A673 (cell line): ENCODE data around the gene TXNDC16. TPM values are rescaled to one million over a fixed set of nuclear protein-coding genes. Genes with fewer than 3 reads are reported as not detected.
A peak's percentile ranks its signal among the peaks of the same experiment; 100 is the strongest.

Experiments
- BruUV-seq: library from RNA; stranded (reverse); fragments of 400-500 nt; replicated peaks from 2 replicates; lab custom pipeline; 2021; lab: Mats Ljungman, UMichigan
- CTCF ChIA-PET: fragments of 300-600 bp; sonication (Branson Sonifier 250); formaldehyde crosslinking; loops from one replicate; lab custom pipeline; 2022; ENCODE audit warnings: antibody characterized with exemption; lab: Charles Lee
- POLR2A ChIA-PET: fragments of 300-600 bp; sonication (Branson Sonifier 250); formaldehyde crosslinking; loops from one replicate; lab custom pipeline; 2022; ENCODE audit warnings: antibody characterized with exemption; ENCODE audit not compliant: low non-redundant PET; lab: Charles Lee
- DNase-seq: peaks from one replicate; pipeline ENCODE4 v3.0.0-alpha.2; 2015; ENCODE audit warnings: low spot score
- H3K27ac ChIP-seq: fragments of 200-600 bp; sonication (generic); 2 replicates; pipeline ENCODE4 v1.5.1; 2016; ENCODE audit warnings: mixed run types, low read depth, mild to moderate bottlenecking, mixed read lengths, antibody characterized with exemption, low read length; ENCODE audit not compliant: poor library complexity, severe bottlenecking
- H3K27me3 ChIP-seq: fragments of 200-600 bp; sonication (generic); replicated peaks from 2 replicates; pipeline ENCODE4 v1.6.1; 2017; ENCODE audit warnings: mixed run types, low read depth, mild to moderate bottlenecking, mixed read lengths, antibody characterized with exemption, low read length; ENCODE audit not compliant: insufficient read depth, poor library complexity
- H3K36me3 ChIP-seq: fragments of 200-600 bp; sonication (generic); 2 replicates; pipeline ENCODE4 v1.6.1; 2016; ENCODE audit warnings: mixed run types, mild to moderate bottlenecking, mixed read lengths, antibody characterized with exemption, low read length; ENCODE audit not compliant: insufficient read depth, poor library complexity, severe bottlenecking
- H3K4me1 ChIP-seq: fragments of 200-600 bp; sonication (generic); 2 replicates; pipeline ENCODE4 v1.6.1; 2017; ENCODE audit warnings: mixed run types, mild to moderate bottlenecking, mixed read lengths, antibody characterized with exemption, low read length; ENCODE audit not compliant: insufficient read depth, poor library complexity, severe bottlenecking
- H3K4me3 ChIP-seq: fragments of 200-600 bp; sonication (generic); 2 replicates; pipeline ENCODE4 v1.5.1; 2016; ENCODE audit warnings: low read depth, mixed run types, mild to moderate bottlenecking, mixed read lengths, low read length; ENCODE audit not compliant: poor library complexity, severe bottlenecking
- H3K9me3 ChIP-seq: fragments of 200-600 bp; sonication (generic); 2 replicates; pipeline ENCODE4 v1.6.1; 2016; ENCODE audit warnings: mixed run types, low read depth, mild to moderate bottlenecking, mixed read lengths, antibody characterized with exemption, low read length; ENCODE audit not compliant: poor library complexity, severe bottlenecking
- EZH2 ChIP-seq: fragments of 200-600 bp; sonication (generic); IDR thresholded peaks from 2 replicates; pipeline ENCODE4 v1.6.1; 2017; ENCODE audit warnings: borderline replicate concordance, low read depth, mild to moderate bottlenecking, mixed read lengths, antibody characterized with exemption, low read length; ENCODE audit not compliant: poor library complexity, severe bottlenecking
- intact Hi-C: fragments of 100-400 bp; cut with micrococcal nuclease; formaldehyde crosslinking; loops from one replicate; pipeline ENCODE4 v1.10.0; 2022; ENCODE audit not compliant: unreplicated experiment
- total RNA-seq: library from RNA; stranded (reverse); gene quantifications from 2 replicates; pipeline ENCODE4 v1.2.3, GENCODE V29; 2021
- TF ChIP-seq, protein P1 (sequence below): fragments of 300-800, 200-600 bp; sonication (generic); conservative IDR thresholded peaks from 2 replicates; pipeline ENCODE4 v1.5.1; 2017; ENCODE audit warnings: low read depth, mild to moderate bottlenecking, antibody characterized with exemption, low read length, moderate library complexity, mixed read lengths

TXNDC16 gene
- total RNA-seq, 1 experiment from 2014 or later, result 4.8 TPM

DNA sequence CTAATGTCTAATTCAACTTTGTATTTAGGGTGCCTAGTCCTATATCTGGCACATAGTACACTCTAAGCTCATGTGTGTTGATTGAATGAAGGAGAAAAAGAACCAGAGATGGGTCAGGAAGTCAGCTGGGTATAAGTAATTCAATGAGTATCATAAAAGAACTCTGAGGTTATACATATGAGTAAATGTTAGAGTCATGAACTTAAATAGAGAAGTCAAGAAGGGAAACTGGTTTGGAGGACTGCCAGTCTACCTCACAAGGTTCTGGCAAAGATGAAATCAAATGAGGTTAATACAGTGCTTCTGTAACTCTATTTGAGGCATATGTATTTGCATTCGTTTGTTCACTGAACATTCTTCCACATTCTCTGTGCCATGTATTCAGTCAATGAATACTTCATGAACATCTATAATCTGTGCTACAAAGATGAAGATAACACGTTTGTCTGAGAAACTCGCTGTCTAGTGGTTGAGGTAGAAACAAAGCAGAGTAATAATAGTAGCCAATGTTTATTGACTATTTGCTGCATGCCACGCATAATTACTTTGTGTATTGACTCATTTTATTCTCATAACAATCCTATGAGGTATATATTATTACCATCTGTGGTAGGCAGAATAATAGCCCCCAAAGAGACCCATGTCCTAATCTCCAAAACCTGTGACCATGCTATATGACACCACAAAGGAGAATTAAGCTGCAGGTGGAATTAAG, 149.3 kb downstream of the TXNDC16 start:
- Histone ChIP-seq H3K4me3 (no peak overlapping the region), H3K36me3 (no peaks in the 10 kb centered on the region), H3K27ac (no peak overlapping the region), H3K4me1 (no peaks in the 10 kb centered on the region), H3K9me3 (no peaks in the 10 kb centered on the region), H3K27me3 (no peaks in the 10 kb centered on the region)
- no peak for DNase-seq
- intact Hi-C loops, result no loop called here
- TF ChIP-seq, protein P1, sequence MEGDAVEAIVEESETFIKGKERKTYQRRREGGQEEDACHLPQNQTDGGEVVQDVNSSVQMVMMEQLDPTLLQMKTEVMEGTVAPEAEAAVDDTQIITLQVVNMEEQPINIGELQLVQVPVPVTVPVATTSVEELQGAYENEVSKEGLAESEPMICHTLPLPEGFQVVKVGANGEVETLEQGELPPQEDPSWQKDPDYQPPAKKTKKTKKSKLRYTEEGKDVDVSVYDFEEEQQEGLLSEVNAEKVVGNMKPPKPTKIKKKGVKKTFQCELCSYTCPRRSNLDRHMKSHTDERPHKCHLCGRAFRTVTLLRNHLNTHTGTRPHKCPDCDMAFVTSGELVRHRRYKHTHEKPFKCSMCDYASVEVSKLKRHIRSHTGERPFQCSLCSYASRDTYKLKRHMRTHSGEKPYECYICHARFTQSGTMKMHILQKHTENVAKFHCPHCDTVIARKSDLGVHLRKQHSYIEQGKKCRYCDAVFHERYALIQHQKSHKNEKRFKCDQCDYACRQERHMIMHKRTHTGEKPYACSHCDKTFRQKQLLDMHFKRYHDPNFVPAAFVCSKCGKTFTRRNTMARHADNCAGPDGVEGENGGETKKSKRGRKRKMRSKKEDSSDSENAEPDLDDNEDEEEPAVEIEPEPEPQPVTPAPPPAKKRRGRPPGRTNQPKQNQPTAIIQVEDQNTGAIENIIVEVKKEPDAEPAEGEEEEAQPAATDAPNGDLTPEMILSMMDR, result no peak
- no peak for TF ChIP-seq EZH2
- no TSS peak for BruUV-seq
- ChIA-PET POLR2A (no interaction called here), CTCF (interaction anchor here (0.7 kb wide), 1 partner anchor 356 kb away, joined by 4 read pairs; no protein-coding TSS in a partner anchor)

DNA sequence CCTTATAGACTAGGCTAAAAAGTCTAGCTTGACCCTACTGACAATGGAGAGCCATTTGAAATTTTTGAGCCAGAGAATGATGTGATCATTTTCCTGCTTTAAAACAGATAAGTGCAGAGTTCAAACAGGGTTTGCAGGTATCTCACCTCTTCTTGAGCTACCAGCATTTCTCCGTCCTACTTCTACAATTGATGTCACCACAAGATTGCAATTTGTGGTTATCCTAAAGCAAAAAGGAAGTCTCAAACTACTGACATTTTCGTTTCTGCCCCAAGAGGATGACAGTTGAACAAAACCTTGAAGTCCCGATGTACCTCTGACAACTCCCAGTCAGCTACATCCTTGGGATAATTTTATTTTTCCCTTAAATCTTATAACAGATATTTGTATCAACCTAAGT, 151.5 kb downstream of the TXNDC16 start:
- Histone ChIP-seq H3K4me1 (no peaks in the 10 kb centered on the region), H3K4me3 (no peak overlapping the region), H3K27me3 (no peaks in the 10 kb centered on the region), H3K27ac (no peak overlapping the region), H3K9me3 (no peaks in the 10 kb centered on the region), H3K36me3 (no peaks in the 10 kb centered on the region)
- no peak for DNase-seq
- intact Hi-C loops, result no loop called here
- no peak for TF ChIP-seq EZH2
- TF ChIP-seq, protein P1, result no peak
- ChIA-PET POLR2A (no interaction called here), CTCF (interaction anchor here (0.6 kb wide), 1 partner anchor 50 kb away, joined by 3 read pairs; no protein-coding TSS in a partner anchor)
- BruUV-seq, result no TSS peak

DNA sequence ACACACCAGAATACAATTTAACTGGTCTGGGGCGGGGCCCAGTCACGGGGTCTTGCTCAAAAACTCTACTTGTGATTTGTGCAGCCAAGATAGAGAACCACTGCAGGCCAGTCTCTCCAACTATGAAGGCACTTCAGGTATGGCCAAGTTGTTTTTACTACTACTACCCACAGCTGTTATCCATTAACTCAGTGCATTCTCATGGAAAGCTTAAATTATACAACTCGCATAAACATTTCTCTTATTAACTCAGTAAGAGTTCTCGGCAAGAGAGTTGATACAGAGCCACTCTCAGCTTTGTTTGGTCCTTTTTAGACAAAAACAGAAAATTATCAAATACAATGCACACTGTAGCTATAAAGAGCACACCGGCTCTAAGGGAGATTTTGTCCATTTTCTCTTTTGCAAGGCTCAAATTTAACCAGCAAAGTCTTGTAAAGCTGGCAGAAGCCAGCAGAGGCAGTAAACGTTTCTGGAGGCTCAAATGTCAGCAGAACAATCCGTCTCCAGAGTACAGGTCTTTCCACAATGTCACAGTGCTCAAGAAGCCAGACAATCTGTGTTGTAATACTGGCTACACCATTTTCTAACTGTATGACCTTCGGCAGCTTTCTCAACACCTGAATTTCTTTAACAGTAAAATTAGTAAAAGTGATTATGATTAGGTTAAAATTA, 152.2 kb downstream of the TXNDC16 start:
- Histone ChIP-seq H3K9me3 (no peaks in the 10 kb centered on the region), H3K4me1 (no peaks in the 10 kb centered on the region), H3K27ac (no peak overlapping the region), H3K27me3 (no peaks in the 10 kb centered on the region), H3K4me3 (no peak overlapping the region), H3K36me3 (no peaks in the 10 kb centered on the region)
- ChIA-PET CTCF (interaction anchor here (0.5 kb wide), 1 partner anchor 403 kb away, joined by 3 read pairs; no protein-coding TSS in a partner anchor), POLR2A (interaction anchor here (0.6 kb wide), 1 partner anchor 955 kb away, joined by 3 read pairs; no protein-coding TSS in a partner anchor)
- TF ChIP-seq EZH2, result no peak
- TF ChIP-seq, protein P1, result peak; percentile 33; the same call in 1 of the 2 replicates
- no TSS peak for BruUV-seq
- peak; percentile 14 for DNase-seq
- intact Hi-C loops, result no loop called here
